Measurements from ENCODE around the gene SLC16A10. TPM values are rescaled to one million over a fixed set of nuclear protein-coding genes. Genes with fewer than 3 reads are reported as not detected.

Gene SLC16A10
- polyA plus RNA-seq, 1 donor (not counting 4 experiments of a cell fraction or from before 2014, with no cell fraction given), result not detected

- Histone ChIP-seq H3K4me3 (ENCODE audit: control insufficient read depth in 2 of 3, extremely low read depth in 1 of 3, insufficient read depth in 2 of 3, low read depth in 1 of 3, low read length in 3 of 3) (no peak overlapping the region), H3K27me3 (ENCODE audit: control insufficient read depth, extremely low read depth, insufficient read depth, low read length) (no peaks in the 10 kb centered on the region), H3K4me2 (ENCODE audit: control insufficient read depth, extremely low read depth, insufficient read depth, low read depth, low read length) (no peak overlapping the region), H3K9me3 (ENCODE audit: control insufficient read depth, low read depth, low read length) (no peaks in the 10 kb centered on the region), H3K9me1 (ENCODE audit: control insufficient read depth, extremely low read depth, insufficient read depth, low read length) (no peaks in the 10 kb centered on the region), H3K27ac (ENCODE audit: control insufficient read depth, insufficient read depth, low read length) (no peak overlapping the region), H3K36me3 (ENCODE audit: control insufficient read depth in 2 of 2, extremely low read depth in 1 of 2, insufficient read depth in 2 of 2, low read length in 2 of 2) (no peaks in the 10 kb centered on the region), H3K79me2 (ENCODE audit: control insufficient read depth, insufficient read depth, low read length) (no peaks in the 10 kb centered on the region), H4K20me1 (ENCODE audit: control insufficient read depth, extremely low read depth, insufficient read depth, low read length) (no peaks in the 10 kb centered on the region), H2AFZ (ENCODE audit: control insufficient read depth, low read length) (no peak overlapping the region), H3K4me1 (ENCODE audit: control insufficient read depth, extremely low read depth, insufficient read depth, low read length) (no peaks in the 10 kb centered on the region), H3K9ac (ENCODE audit: control insufficient read depth, extremely low read depth, insufficient read depth, low read length) (no peak overlapping the region)
- no peak for DNase-seq (ENCODE audit: low read depth, low spot score)
- dilution Hi-C loops (cut with MboI; ENCODE audit: extremely low pct_ligation_motif_present, low sequenced_read_pairs), result loop anchor here (25.0 kb wide), 1 partner anchor 183 kb away; no protein-coding TSS in a partner anchor
- FAIRE-seq, result no peak
- no peak for TF ChIP-seq EZH2 (IDR thresholded peaks at IDR 0.05; ENCODE audit: low read length)
- TF ChIP-seq, protein P1, sequence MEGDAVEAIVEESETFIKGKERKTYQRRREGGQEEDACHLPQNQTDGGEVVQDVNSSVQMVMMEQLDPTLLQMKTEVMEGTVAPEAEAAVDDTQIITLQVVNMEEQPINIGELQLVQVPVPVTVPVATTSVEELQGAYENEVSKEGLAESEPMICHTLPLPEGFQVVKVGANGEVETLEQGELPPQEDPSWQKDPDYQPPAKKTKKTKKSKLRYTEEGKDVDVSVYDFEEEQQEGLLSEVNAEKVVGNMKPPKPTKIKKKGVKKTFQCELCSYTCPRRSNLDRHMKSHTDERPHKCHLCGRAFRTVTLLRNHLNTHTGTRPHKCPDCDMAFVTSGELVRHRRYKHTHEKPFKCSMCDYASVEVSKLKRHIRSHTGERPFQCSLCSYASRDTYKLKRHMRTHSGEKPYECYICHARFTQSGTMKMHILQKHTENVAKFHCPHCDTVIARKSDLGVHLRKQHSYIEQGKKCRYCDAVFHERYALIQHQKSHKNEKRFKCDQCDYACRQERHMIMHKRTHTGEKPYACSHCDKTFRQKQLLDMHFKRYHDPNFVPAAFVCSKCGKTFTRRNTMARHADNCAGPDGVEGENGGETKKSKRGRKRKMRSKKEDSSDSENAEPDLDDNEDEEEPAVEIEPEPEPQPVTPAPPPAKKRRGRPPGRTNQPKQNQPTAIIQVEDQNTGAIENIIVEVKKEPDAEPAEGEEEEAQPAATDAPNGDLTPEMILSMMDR (optimal IDR thresholded peaks at IDR 0.05 in 1 of 3, IDR thresholded peaks at IDR 0.05 in 1 of 3, conservative IDR thresholded peaks at IDR 0.05 in 1 of 3; ENCODE audit: extremely low read depth in 1 of 3, insufficient read depth in 2 of 3, low read length in 3 of 3), result no peak
These were observed 133.2 kb downstream of the SLC16A10 start for GRCh38 chr6:111220383-111221031.

- dilution Hi-C loops (cut with MboI; ENCODE audit: extremely low pct_ligation_motif_present, low sequenced_read_pairs), result loop anchor here (25.0 kb wide), 1 partner anchor 185 kb away; no protein-coding TSS in a partner anchor
- FAIRE-seq, result no peak
- no peaks in the 10 kb centered on the region for H4K20me1 ChIP-seq (ENCODE audit: control insufficient read depth, extremely low read depth, insufficient read depth, low read length)
- H2AFZ ChIP-seq (ENCODE audit: control insufficient read depth, low read length), result no peak overlapping the region
- H3K36me3 ChIP-seq (ENCODE audit: control insufficient read depth in 2 of 2, extremely low read depth in 1 of 2, insufficient read depth in 2 of 2, low read length in 2 of 2), result no peaks in the 10 kb centered on the region
- no peaks in the 10 kb centered on the region for H3K9me3 ChIP-seq (ENCODE audit: control insufficient read depth, low read depth, low read length)
- H3K4me1 ChIP-seq (ENCODE audit: control insufficient read depth, extremely low read depth, insufficient read depth, low read length), result no peaks in the 10 kb centered on the region
- TF ChIP-seq, protein P1 (optimal IDR thresholded peaks at IDR 0.05 in 1 of 3, IDR thresholded peaks at IDR 0.05 in 1 of 3, conservative IDR thresholded peaks at IDR 0.05 in 1 of 3; ENCODE audit: extremely low read depth in 1 of 3, insufficient read depth in 2 of 3, low read length in 3 of 3), result no peak
- no peak for TF ChIP-seq EZH2 (IDR thresholded peaks at IDR 0.05; ENCODE audit: low read length)
- H3K27ac ChIP-seq (ENCODE audit: control insufficient read depth, insufficient read depth, low read length), result no peak overlapping the region
- H3K27me3 ChIP-seq (ENCODE audit: control insufficient read depth, extremely low read depth, insufficient read depth, low read length), result no peaks in the 10 kb centered on the region
- H3K4me2 ChIP-seq (ENCODE audit: control insufficient read depth, extremely low read depth, insufficient read depth, low read depth, low read length), result no peak overlapping the region
- H3K9ac ChIP-seq (ENCODE audit: control insufficient read depth, extremely low read depth, insufficient read depth, low read length), result no peak overlapping the region
- H3K79me2 ChIP-seq (ENCODE audit: control insufficient read depth, insufficient read depth, low read length), result no peaks in the 10 kb centered on the region
- no peak for DNase-seq (ENCODE audit: low read depth, low spot score)
- H3K4me3 ChIP-seq (ENCODE audit: control insufficient read depth in 2 of 3, extremely low read depth in 1 of 3, insufficient read depth in 2 of 3, low read depth in 1 of 3, low read length in 3 of 3), result no peak overlapping the region
- no peaks in the 10 kb centered on the region for H3K9me1 ChIP-seq (ENCODE audit: control insufficient read depth, extremely low read depth, insufficient read depth, low read length)
These were observed 134.5 kb downstream of the SLC16A10 start for GRCh38 chr6:111221804-111222203.
